ENCODE measurements around the gene AUP1. TPM values are rescaled to one million over a fixed set of nuclear protein-coding genes. Genes with fewer than 3 reads are reported as not detected.

AUP1 gene
- total RNA-seq, 2 experiments from 2014 or later = 126 to 127 TPM

DNA sequence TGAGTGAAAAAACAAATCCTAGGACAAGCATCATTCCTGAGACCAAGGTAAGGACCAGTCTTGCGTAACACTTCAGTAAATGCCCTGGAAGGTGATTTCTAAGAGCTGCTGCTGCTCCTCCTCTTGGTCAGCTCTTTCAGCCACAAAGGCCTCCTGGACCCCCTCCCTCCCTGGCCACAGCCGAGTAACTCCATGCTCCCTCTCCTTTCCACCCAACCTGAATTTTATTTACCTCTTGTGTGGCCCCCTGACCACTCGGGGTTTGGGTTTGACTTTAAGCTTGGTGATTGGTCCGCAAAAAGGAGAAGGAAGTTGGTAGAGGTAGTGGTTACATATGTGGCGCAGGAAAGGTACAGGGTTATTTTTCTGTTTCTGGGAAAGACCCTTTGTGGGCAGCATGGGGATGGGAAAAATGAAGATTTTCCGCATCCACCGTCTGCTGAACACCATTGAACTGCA, 9.4 kb upstream of the AUP1 start:
- Mint-ChIP-seq H3K4me1 (peaks cover 16% of the 10 kb centered on the region), H3K9me3 (no peaks in the 10 kb centered on the region), H3K36me3 (no peaks in the 10 kb centered on the region), H3K27ac (no peak overlapping the region), H3K4me3 (peak overlapping the region; percentile 50), H3K27me3 (peaks cover 41% of the 10 kb centered on the region)
- ATAC-seq (ENCODE audit: low read depth) (no peak), DNase-seq (no peak)
- POLR2A ChIA-PET = interaction anchor here (0.5 to 1.6 kb wide), 3 partner anchors 9 to 71 kb away, joined by 4 to 9 read pairs (median 5); partner anchors contain the start of genes AUP1 and HTRA2

DNA sequence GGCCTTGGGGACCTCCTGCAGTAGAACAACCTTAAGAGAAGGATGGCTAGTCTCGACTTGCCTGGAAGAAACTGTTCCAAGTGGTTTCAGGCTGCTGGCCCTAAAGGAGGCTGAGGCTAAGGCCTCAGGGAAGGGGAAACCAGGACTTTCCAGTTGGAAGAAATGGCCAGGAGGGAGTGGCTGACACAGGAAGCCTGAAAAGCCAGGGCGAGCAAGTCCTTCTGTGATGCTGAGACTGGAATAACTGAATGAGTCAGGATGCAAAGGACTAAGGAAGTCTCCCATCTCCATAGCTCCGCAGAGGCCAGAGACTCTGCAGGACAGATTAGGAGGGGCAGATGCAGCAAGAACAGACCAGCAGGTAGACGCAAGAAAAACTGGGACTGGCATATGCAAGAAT, 7.6 kb upstream of the AUP1 start:
- DNase-seq (no peak), ATAC-seq (ENCODE audit: low read depth) (no peak)
- H3K27me3 Mint-ChIP-seq = peaks cover 29% of the 10 kb centered on the region
- H3K27ac Mint-ChIP-seq = no peak overlapping the region
- no peaks in the 10 kb centered on the region for H3K9me3 Mint-ChIP-seq
- no peak overlapping the region for H3K4me3 Mint-ChIP-seq
- H3K36me3 Mint-ChIP-seq = peaks cover 4% of the 10 kb centered on the region
- POLR2A ChIA-PET = no interaction called here
- peaks cover 16% of the 10 kb centered on the region for H3K4me1 Mint-ChIP-seq

DNA sequence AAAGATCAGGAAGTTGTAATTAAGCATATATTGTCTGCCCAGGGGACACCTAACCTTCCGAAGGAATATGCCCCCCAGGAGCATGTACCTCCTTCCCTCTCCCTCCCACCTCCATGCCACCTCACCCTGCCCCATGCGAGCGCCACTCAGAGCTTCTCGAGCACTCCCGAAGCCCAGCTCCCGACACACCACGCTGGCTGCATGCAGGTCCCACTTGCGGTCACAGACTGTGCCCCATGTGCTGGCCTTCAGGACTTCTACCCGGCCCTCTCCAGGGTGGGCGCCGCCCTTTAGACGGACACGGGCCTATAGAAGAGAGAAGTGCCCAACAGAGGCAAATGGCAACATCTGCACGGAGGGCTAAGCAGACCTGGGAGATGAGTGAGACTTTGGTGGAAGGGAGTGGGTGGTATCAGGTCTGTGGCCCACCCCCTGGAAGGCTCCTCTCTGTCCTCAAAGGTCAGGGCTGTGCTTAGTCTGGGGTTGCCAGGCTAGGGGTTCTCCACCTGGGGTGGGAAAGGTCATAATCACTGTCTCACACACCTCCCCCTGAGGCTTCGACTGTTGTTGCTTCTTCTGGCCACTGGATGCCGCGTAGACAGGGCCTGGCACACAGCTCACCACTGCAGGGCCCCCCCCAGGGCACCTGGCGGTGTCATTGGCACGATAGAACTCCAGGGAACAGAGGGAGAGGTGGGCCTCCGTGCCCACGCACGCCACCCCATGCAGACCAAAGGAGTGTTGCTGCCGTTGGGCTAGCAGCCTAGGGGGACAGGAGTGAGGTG, 6.9 kb upstream of the AUP1 start:
- DNase-seq = no peak
- H3K27me3 Mint-ChIP-seq = peaks cover 27% of the 10 kb centered on the region
- H3K4me3 Mint-ChIP-seq = no peak overlapping the region
- POLR2A ChIA-PET = interaction anchor here (1.2 kb wide), 1 partner anchor 49 kb away, joined by 4 read pairs; no protein-coding TSS in a partner anchor
- H3K27ac Mint-ChIP-seq = no peak overlapping the region
- peaks cover 23% of the 10 kb centered on the region for H3K4me1 Mint-ChIP-seq
- peaks cover 6% of the 10 kb centered on the region for H3K36me3 Mint-ChIP-seq
- H3K9me3 Mint-ChIP-seq = no peaks in the 10 kb centered on the region
- no peak for ATAC-seq (ENCODE audit: low read depth)

GRCh38 chr2:74535440-74535965, 6.0 kb upstream of the AUP1 start:
- Mint-ChIP-seq H3K27me3 (peaks cover 24% of the 10 kb centered on the region), H3K4me1 (peaks cover 30% of the 10 kb centered on the region), H3K4me3 (no peak overlapping the region), H3K36me3 (peaks cover 11% of the 10 kb centered on the region), H3K27ac (no peak overlapping the region), H3K9me3 (no peaks in the 10 kb centered on the region)
- ATAC-seq (ENCODE audit: low read depth) (no peak), DNase-seq (no peak)
- POLR2A ChIA-PET = interaction anchor here (1.2 kb wide), 1 partner anchor 50 kb away, joined by 4 read pairs; no protein-coding TSS in a partner anchor

DNA sequence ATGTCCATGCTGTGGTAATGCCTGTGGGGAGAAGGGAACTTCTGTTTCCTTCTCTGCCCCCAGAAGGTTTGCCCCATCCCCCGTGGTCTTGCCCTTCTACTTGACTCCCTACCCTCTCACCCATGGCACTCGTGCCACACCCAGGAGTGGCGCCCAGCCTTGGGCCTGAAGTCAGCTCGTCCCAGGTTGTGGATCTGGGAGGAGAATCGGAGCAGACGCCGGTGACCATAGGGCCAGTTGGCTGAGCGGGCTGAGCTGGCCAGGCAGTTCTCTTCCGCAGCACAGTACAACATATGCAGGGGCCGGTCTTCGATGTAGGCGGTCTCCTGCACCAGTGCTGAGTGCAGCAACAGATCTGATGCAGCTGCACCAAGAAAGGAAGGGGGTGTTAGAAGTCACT, 4.9 kb upstream of the AUP1 start:
- no peak for ATAC-seq (ENCODE audit: low read depth)

DNA sequence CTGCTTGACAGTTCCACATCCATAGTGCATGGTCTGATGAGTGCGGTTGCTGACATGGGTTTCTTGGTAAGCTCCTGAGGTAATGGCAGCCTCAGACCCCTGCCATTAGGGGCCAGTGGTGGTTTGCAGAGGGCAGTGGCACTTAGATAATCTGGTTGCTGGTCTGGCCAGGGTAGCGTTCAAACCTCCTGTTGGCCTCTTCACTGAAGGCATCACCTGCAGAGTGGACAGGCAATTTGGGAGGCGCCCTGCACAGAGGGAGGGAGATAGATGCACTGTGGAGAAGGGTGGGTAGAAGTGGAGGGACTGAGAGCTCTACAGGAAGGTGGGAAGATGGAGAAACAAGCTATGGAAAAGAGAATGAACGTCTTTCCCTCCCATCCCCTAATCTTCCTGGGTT, 4.0 kb upstream of the AUP1 start:
- peaks cover 12% of the 10 kb centered on the region for H3K27me3 Mint-ChIP-seq
- ATAC-seq (ENCODE audit: low read depth) = no peak
- H3K4me1 Mint-ChIP-seq = peaks cover 21% of the 10 kb centered on the region
- H3K9me3 Mint-ChIP-seq = no peaks in the 10 kb centered on the region
- no peak overlapping the region for H3K27ac Mint-ChIP-seq
- POLR2A ChIA-PET = interaction anchor here (0.6 to 0.8 kb wide), 2 partner anchors 72 to 307 kb away, joined by 3 read pairs; no protein-coding TSS in a partner anchor
- no peak overlapping the region for H3K4me3 Mint-ChIP-seq
- H3K36me3 Mint-ChIP-seq = peaks cover 15% of the 10 kb centered on the region
- no peak for DNase-seq

More for the DNA sequence above, 4.9 kb upstream of the AUP1 start:
- no peaks in the 10 kb centered on the region for H3K9me3 Mint-ChIP-seq
- H3K4me1 Mint-ChIP-seq = peaks cover 28% of the 10 kb centered on the region
- H3K36me3 Mint-ChIP-seq = peaks cover 11% of the 10 kb centered on the region
- DNase-seq = no peak
- H3K27ac Mint-ChIP-seq = no peak overlapping the region
- POLR2A ChIA-PET = interaction anchor here (0.8 kb wide), 1 partner anchor 73 kb away, joined by 3 read pairs; no protein-coding TSS in a partner anchor
- H3K27me3 Mint-ChIP-seq = peaks cover 21% of the 10 kb centered on the region
- no peak overlapping the region for H3K4me3 Mint-ChIP-seq

- Mint-ChIP-seq H3K4me1 (peaks cover 33% of the 10 kb centered on the region), H3K36me3 (peaks cover 26% of the 10 kb centered on the region), H3K27ac (peak overlapping the region; percentile 66), H3K4me3 (peak overlapping the region; percentile 97), H3K27me3 (peaks cover 3% of the 10 kb centered on the region), H3K9me3 (no peaks in the 10 kb centered on the region)
- DNase-seq = no peak
- ATAC-seq (ENCODE audit: low read depth) = no peak
- POLR2A ChIA-PET = interaction anchor here (0.6 to 5.2 kb wide), 6 partner anchors 24 to 111 kb away, joined by 3 to 54 read pairs (median 4); partner anchors contain the start of genes C2orf81, CCDC142, INO80B and TTC31
Measured at GRCh38 chr2:74532222-74532621, 2.7 kb upstream of the AUP1 start.

DNA sequence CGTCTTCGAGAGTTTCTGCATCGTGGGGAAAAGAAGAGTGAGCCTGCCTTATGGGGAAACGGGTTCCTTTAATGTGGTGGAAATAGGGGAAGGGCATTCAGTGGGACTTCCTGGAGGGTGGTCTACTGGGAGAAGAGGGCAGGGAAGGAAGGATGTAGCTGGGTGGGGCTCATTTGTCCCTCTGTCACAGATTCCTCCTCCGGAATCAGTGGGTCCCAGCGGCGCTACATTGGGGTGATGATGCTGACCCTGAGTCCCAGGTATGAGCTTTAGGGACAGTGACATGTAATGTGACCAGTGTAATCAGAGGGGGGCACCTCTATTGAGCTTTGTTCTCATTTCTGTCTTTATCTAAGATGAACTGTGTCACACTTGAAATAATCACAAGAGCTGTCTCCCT, 2.2 kb upstream of the AUP1 start:
- Mint-ChIP-seq H3K36me3 (peaks cover 31% of the 10 kb centered on the region), H3K9me3 (no peaks in the 10 kb centered on the region), H3K4me1 (peaks cover 33% of the 10 kb centered on the region), H3K27ac (peak overlapping the region; percentile 96), H3K4me3 (peak overlapping the region; percentile 97), H3K27me3 (no peaks in the 10 kb centered on the region)
- ATAC-seq (ENCODE audit: low read depth) = no peak
- POLR2A ChIA-PET = interaction anchor here (0.6 to 5.2 kb wide), 8 partner anchors 22 to 110 kb away, joined by 3 to 54 read pairs (median 5); partner anchors contain the start of genes C2orf81, CCDC142, INO80B and LOXL3
- no peak for DNase-seq

GRCh38 chr2:74530239-74531187, 1.0 kb upstream of the AUP1 start:
- no peaks in the 10 kb centered on the region for H3K27me3 Mint-ChIP-seq
- H3K4me3 Mint-ChIP-seq = peak overlapping the region; percentile 97
- POLR2A ChIA-PET = interaction anchor here (0.7 to 5.2 kb wide), 15 partner anchors 9 to 239 kb away, joined by 3 to 54 read pairs (median 7); partner anchors contain the start of genes CCDC142, INO80B, LBX2 and LOXL3
- peak; percentile 64 for DNase-seq
- peak; percentile 9 for ATAC-seq (ENCODE audit: low read depth)
- H3K27ac Mint-ChIP-seq = peak overlapping the region; percentile 96
- H3K36me3 Mint-ChIP-seq = peaks cover 40% of the 10 kb centered on the region
- H3K9me3 Mint-ChIP-seq = peaks cover 2% of the 10 kb centered on the region
- H3K4me1 Mint-ChIP-seq = peaks cover 38% of the 10 kb centered on the region

GRCh38 chr2:74528600-74529356, 728 bp downstream of the AUP1 start:
- peak overlapping the region; percentile 97 for H3K4me3 Mint-ChIP-seq
- H3K27ac Mint-ChIP-seq = peak overlapping the region; percentile 96
- no peak for DNase-seq
- peak; percentile 7 for ATAC-seq (ENCODE audit: low read depth)
- POLR2A ChIA-PET = interaction anchor here (1.0 to 5.2 kb wide), 13 partner anchors 9 to 72 kb away, joined by 3 to 54 read pairs (median 8); partner anchors contain the start of genes CCDC142, INO80B, LBX2 and MRPL53
- peaks cover 2% of the 10 kb centered on the region for H3K9me3 Mint-ChIP-seq
- peaks cover 40% of the 10 kb centered on the region for H3K36me3 Mint-ChIP-seq
- no peaks in the 10 kb centered on the region for H3K27me3 Mint-ChIP-seq
- peaks cover 38% of the 10 kb centered on the region for H3K4me1 Mint-ChIP-seq

DNA sequence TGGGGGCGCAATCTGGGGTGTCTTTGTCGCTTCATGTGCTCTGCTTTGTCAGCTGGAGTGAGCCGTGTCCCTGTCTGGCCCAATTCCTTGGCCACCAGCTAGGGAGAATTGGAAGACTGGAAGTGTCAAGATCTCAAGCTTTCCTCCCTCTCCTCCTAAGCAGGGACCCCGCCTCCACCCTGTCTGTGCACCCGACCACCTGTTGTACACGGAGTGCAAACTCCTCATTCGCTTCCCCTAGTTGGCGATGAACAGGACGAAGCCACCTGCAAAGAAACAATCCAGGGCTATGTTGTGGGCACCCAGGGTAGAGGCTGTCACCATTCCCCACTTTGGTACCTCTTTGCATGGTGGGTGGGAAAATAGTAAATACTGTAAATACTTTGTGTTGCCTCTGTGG, 1.8 kb downstream of the AUP1 start:
- Mint-ChIP-seq H3K27me3 (no peaks in the 10 kb centered on the region), H3K9me3 (peaks cover 2% of the 10 kb centered on the region), H3K27ac (peak overlapping the region; percentile 12), H3K4me3 (peak overlapping the region; percentile 97), H3K36me3 (peaks cover 39% of the 10 kb centered on the region), H3K4me1 (peaks cover 41% of the 10 kb centered on the region)
- POLR2A ChIA-PET = interaction anchor here (1.4 to 5.2 kb wide), 3 partner anchors 10 to 71 kb away, joined by 4 to 54 read pairs (median 39); partner anchors contain the start of genes CCDC142, INO80B, TTC31 and WBP1
- DNase-seq (no peak), ATAC-seq (ENCODE audit: low read depth) (no peak)
